NCI-H1694 (cell line): ENCODE results near the gene PTGR3.

Experiments
- DNase-seq: peaks from one replicate; lab custom pipeline; 2025; lab: John Stamatoyannopoulos, UW

PTGR3 gene

GRCh38 chr18:75169411-75169810 is 39.5 kb downstream of the PTGR3 start:
- DNase-seq = no peak

- DNase-seq = no peak
These were observed 40.3 kb downstream of the PTGR3 start for GRCh38 chr18:75168619-75169018.

GRCh38 chr18:75167759-75168618 is 41.0 kb downstream of the PTGR3 start:
- DNase-seq = no peak

- no peak for DNase-seq
These were observed 41.8 kb downstream of the PTGR3 start for GRCh38 chr18:75167137-75167536.

GRCh38 chr18:75165926-75166325 is 43.0 kb downstream of the PTGR3 start:
- no peak for DNase-seq

GRCh38 chr18:75164479-75164878 is 44.5 kb downstream of the PTGR3 start:
- DNase-seq = no peak

- DNase-seq = no peak
These were observed 45.2 kb downstream of the PTGR3 start for GRCh38 chr18:75163736-75164135.

- no peak for DNase-seq
These were observed 46.0 kb downstream of the PTGR3 start for GRCh38 chr18:75162978-75163377.

- no peak for DNase-seq
These were observed 46.5 kb downstream of the PTGR3 start for GRCh38 chr18:75162467-75162866.

- DNase-seq = no peak
These were observed 47.5 kb downstream of the PTGR3 start for GRCh38 chr18:75161256-75162028.

GRCh38 chr18:75160364-75160763 is 48.6 kb downstream of the PTGR3 start:
- no peak for DNase-seq

GRCh38 chr18:75159646-75160356 is 49.1 kb downstream of the PTGR3 start:
- DNase-seq = no peak

GRCh38 chr18:75159238-75159518 is 49.8 kb downstream of the PTGR3 start:
- DNase-seq = no peak
